GM12864 (cell line): ENCODE results near the gene DOK6.

Experiments used
- DNase-seq: peaks from one replicate; pipeline ENCODE4 v3.0.0-alpha.2; 2011; ENCODE audit warnings: low read depth
- H3K4me3 ChIP-seq: 2 replicates; pipeline ENCODE4 v1.5.1; 2011; ENCODE audit warnings: mild to moderate bottlenecking, low read depth, low read length, control low read depth
- CTCF ChIP-seq: IDR thresholded peaks from 2 replicates; pipeline ENCODE4 v1.5.1; 2011; ENCODE audit warnings: low read depth, mild to moderate bottlenecking, moderate library complexity, low read length, control low read depth, inconsistent platforms; ENCODE audit errors: missing control alignments

The DOK6 gene

GRCh38 chr18:69492861-69493260, 92.2 kb downstream of the DOK6 start:
- TF ChIP-seq CTCF, result no peak
- no peak for DNase-seq
- no peak overlapping the region for H3K4me3 ChIP-seq

GRCh38 chr18:69494841-69495240, 94.2 kb downstream of the DOK6 start:
- TF ChIP-seq CTCF, result no peak
- no peak for DNase-seq
- H3K4me3 ChIP-seq, result no peak overlapping the region

- no peak for DNase-seq
- H3K4me3 ChIP-seq, result no peak overlapping the region
Observed at GRCh38 chr18:69495338-69495737, 94.7 kb downstream of the DOK6 start.

GRCh38 chr18:69495841-69496533, 95.3 kb downstream of the DOK6 start:
- no peak for DNase-seq
- no peak overlapping the region for H3K4me3 ChIP-seq
- no peak for TF ChIP-seq CTCF

More at GRCh38 chr18:69495338-69495737, 94.7 kb downstream of the DOK6 start:
- no peak for TF ChIP-seq CTCF

- TF ChIP-seq CTCF, result no peak
- no peak for DNase-seq
- H3K4me3 ChIP-seq, result no peak overlapping the region
Observed at GRCh38 chr18:69518989-69519388, 118.3 kb downstream of the DOK6 start.

GRCh38 chr18:69523582-69523981, 122.9 kb downstream of the DOK6 start:
- H3K4me3 ChIP-seq, result no peak overlapping the region
- DNase-seq, result no peak
- no peak for TF ChIP-seq CTCF

GRCh38 chr18:69528435-69528834, 127.7 kb downstream of the DOK6 start:
- no peak for TF ChIP-seq CTCF
- no peak overlapping the region for H3K4me3 ChIP-seq
- no peak for DNase-seq
